Astrocyte (in vitro differentiated cells and primary cell): ENCODE results near the gene RETREG3. TPM values are rescaled to one million over a fixed set of nuclear protein-coding genes. Genes with fewer than 3 reads are reported as not detected.

Experiments used
- DNase-seq: peaks from one replicate; pipeline ENCODE4 v3.0.0-alpha.2; 2010; ENCODE audit warnings: low read depth
- FAIRE-seq: peaks from 2 replicates; lab custom pipeline; 2011; peaks lifted over from hg19 to GRCh38; lab: Jason Lieb, UNC
- H2AFZ ChIP-seq: 2 replicates; pipeline ENCODE4 v1.6.0; 2012; ENCODE audit warnings: low read depth, low read length, inconsistent platforms
- H3K27ac ChIP-seq: 2 replicates; pipeline ENCODE4 v1.5.1; 2011; ENCODE audit warnings: low read depth, low read length, inconsistent platforms
- H3K27me3 ChIP-seq: 2 replicates; pipeline ENCODE4 v1.6.0; 2011; ENCODE audit warnings: low read length, inconsistent platforms; ENCODE audit not compliant: insufficient read depth
- H3K36me3 ChIP-seq: 2 replicates; pipeline ENCODE4 v1.5.1; 2011; ENCODE audit warnings: low read length, inconsistent platforms; ENCODE audit not compliant: insufficient read depth
- H3K4me1 ChIP-seq: 2 replicates; pipeline ENCODE4 v1.5.1; 2011; ENCODE audit warnings: low read length, inconsistent platforms; ENCODE audit not compliant: insufficient read depth
- H3K4me2 ChIP-seq: 2 replicates; pipeline ENCODE4 v1.6.0; 2012; ENCODE audit warnings: low read length, inconsistent platforms
- H3K4me3 ChIP-seq: 2 replicates; pipeline ENCODE4 v1.5.1; 2011; ENCODE audit warnings: low read depth, mild to moderate bottlenecking, low read length, inconsistent platforms; ENCODE audit not compliant: insufficient read depth
- H3K79me2 ChIP-seq: 2 replicates; pipeline ENCODE4 v1.6.0; 2012; ENCODE audit warnings: mild to moderate bottlenecking, low read length, inconsistent platforms; ENCODE audit not compliant: insufficient read depth
- H3K9ac ChIP-seq: 2 replicates; pipeline ENCODE4 v1.6.0; 2012; ENCODE audit warnings: mild to moderate bottlenecking, low read length, inconsistent platforms
- H3K9me3 ChIP-seq: 2 replicates; pipeline ENCODE4 v1.5.1; 2012; ENCODE audit warnings: low read depth, mild to moderate bottlenecking, low read length, inconsistent platforms; ENCODE audit not compliant: insufficient read depth
- H4K20me1 ChIP-seq: 2 replicates; pipeline ENCODE4 v1.6.0; 2012; ENCODE audit warnings: low read length, inconsistent platforms; ENCODE audit not compliant: insufficient read depth
- H3K27ac Mint-ChIP-seq: one replicate; pipeline ENCODE4 v1.8.0; 2021; ENCODE audit warnings: mild to moderate bottlenecking, mixed read lengths; ENCODE audit not compliant: unreplicated experiment
- H3K27me3 Mint-ChIP-seq: one replicate; pipeline ENCODE4 v1.8.0; 2021; ENCODE audit warnings: low read depth, mixed read lengths; ENCODE audit not compliant: unreplicated experiment
- H3K36me3 Mint-ChIP-seq: one replicate; pipeline ENCODE4 v1.8.0; 2021; ENCODE audit warnings: low read depth, mixed read lengths; ENCODE audit not compliant: unreplicated experiment
- H3K4me1 Mint-ChIP-seq: one replicate; pipeline ENCODE4 v1.8.0; 2021; ENCODE audit warnings: low read depth, mixed read lengths; ENCODE audit not compliant: unreplicated experiment
- H3K4me3 Mint-ChIP-seq: one replicate; pipeline ENCODE4 v1.8.0; 2021; ENCODE audit warnings: mild to moderate bottlenecking, moderate library complexity, mixed read lengths; ENCODE audit not compliant: unreplicated experiment
- H3K9me3 Mint-ChIP-seq: one replicate; pipeline ENCODE4 v1.8.0; 2021; ENCODE audit warnings: mild to moderate bottlenecking, mixed read lengths; ENCODE audit not compliant: unreplicated experiment
- EZH2 ChIP-seq: IDR thresholded peaks from 2 replicates; pipeline ENCODE4 v1.6.1; 2012; ENCODE audit warnings: mild to moderate bottlenecking, low read length, inconsistent platforms; ENCODE audit not compliant: insufficient read depth
- total RNA-seq: library from RNA; stranded (reverse); gene quantifications from 2 replicates; pipeline ENCODE4 v1.2.1, GENCODE V29; 2021
- TF ChIP-seq, protein P1 (sequence below): IDR thresholded peaks from 2 replicates; pipeline ENCODE4 v1.5.1; 2011; ENCODE audit warnings: low read depth, mild to moderate bottlenecking, inconsistent platforms, low read length, moderate library complexity; ENCODE audit not compliant: insufficient read depth

Gene RETREG3
- total RNA-seq, 1 donor from 2014 or later = 54.3 TPM

DNA sequence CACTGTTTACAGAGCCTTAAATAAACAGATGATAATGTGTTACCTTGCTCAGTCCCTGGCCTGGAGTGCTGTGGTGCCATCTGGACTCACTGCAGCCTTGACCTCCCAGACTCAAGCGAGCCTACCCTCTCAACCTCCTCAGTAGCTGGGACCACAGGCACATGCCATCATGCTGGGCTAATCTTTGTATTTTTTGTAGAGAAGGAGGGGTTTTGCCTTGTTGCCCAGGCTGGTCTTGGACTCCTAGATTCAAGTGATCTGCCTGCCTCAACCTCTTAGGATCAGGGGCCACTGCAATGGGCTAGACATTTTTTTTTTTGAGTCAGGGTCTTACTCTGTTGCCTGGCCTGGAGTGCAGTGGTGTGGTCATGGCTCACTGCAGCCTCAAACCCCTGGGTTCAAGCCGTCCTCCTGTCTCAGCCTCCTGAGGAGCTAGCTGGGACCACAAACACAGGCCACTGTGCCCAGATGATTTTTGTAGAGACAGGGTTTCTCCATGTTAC lies 78.2 kb downstream of the RETREG3 start:
- Mint-ChIP-seq H3K36me3 (no peaks in the 10 kb centered on the region), H3K27ac (no peak overlapping the region), H3K4me1 (peaks cover 21% of the 10 kb centered on the region), H3K27me3 (no peaks in the 10 kb centered on the region), H3K4me3 (peak overlapping the region; percentile 40), H3K9me3 (no peaks in the 10 kb centered on the region)
- FAIRE-seq (no peak), DNase-seq (no peak)
- Histone ChIP-seq H3K4me3 (no peak overlapping the region), H3K9me3 (no peaks in the 10 kb centered on the region), H3K27ac (no peak overlapping the region), H3K4me2 (no peak overlapping the region), H2AFZ (no peak overlapping the region), H3K36me3 (no peaks in the 10 kb centered on the region), H4K20me1 (no peaks in the 10 kb centered on the region), H3K27me3 (no peaks in the 10 kb centered on the region), H3K4me1 (peaks cover 14% of the 10 kb centered on the region), H3K79me2 (no peaks in the 10 kb centered on the region), H3K9ac (no peak overlapping the region)
- TF ChIP-seq, protein P1, sequence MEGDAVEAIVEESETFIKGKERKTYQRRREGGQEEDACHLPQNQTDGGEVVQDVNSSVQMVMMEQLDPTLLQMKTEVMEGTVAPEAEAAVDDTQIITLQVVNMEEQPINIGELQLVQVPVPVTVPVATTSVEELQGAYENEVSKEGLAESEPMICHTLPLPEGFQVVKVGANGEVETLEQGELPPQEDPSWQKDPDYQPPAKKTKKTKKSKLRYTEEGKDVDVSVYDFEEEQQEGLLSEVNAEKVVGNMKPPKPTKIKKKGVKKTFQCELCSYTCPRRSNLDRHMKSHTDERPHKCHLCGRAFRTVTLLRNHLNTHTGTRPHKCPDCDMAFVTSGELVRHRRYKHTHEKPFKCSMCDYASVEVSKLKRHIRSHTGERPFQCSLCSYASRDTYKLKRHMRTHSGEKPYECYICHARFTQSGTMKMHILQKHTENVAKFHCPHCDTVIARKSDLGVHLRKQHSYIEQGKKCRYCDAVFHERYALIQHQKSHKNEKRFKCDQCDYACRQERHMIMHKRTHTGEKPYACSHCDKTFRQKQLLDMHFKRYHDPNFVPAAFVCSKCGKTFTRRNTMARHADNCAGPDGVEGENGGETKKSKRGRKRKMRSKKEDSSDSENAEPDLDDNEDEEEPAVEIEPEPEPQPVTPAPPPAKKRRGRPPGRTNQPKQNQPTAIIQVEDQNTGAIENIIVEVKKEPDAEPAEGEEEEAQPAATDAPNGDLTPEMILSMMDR = no peak
- TF ChIP-seq EZH2 = no peak

Other genes with a start within 250 kb of the RETREG3 start
- gene STAT3, start 220.9 kb downstream of the RETREG3 start, total RNA-seq = 145 and 154 TPM in 2 replicates
- gene CAVIN1, start 186.1 kb downstream of the RETREG3 start, total RNA-seq = 602 and 644 TPM in 2 replicates
- 75.8 and 78.6 TPM in 2 replicates for gene ATP6V0A1, start 150.5 kb downstream of the RETREG3 start, total RNA-seq
- 19.3 and 25.9 TPM in 2 replicates for gene NAGLU, start 73.1 kb downstream of the RETREG3 start, total RNA-seq
- gene HSD17B1, start 56.5 kb downstream of the RETREG3 start, total RNA-seq = 1.5 and 1.7 TPM in 2 replicates
- gene COASY, start 47.2 kb downstream of the RETREG3 start, total RNA-seq = 52.0 and 54.2 TPM in 2 replicates
- gene MLX, start 42.3 kb downstream of the RETREG3 start, total RNA-seq = 26.5 and 29.9 TPM in 2 replicates
- gene PSMC3IP, start 31.6 kb downstream of the RETREG3 start, total RNA-seq = 5.4 and 8.7 TPM in 2 replicates
- 47.2 and 51.0 TPM in 2 replicates for gene TUBG1, start 309 bp upstream of the RETREG3 start, total RNA-seq
- gene TUBG2, start 49.9 kb upstream of the RETREG3 start, total RNA-seq = 14.4 and 16.6 TPM in 2 replicates
- gene PLEKHH3, start 67.6 kb upstream of the RETREG3 start, total RNA-seq = 14.1 and 14.5 TPM in 2 replicates
- 0.65 and 0.84 TPM in 2 replicates for gene CCR10, start 72.5 kb upstream of the RETREG3 start, total RNA-seq
- 11.4 and 16.4 TPM in 2 replicates for gene CNTNAP1, start 73.2 kb upstream of the RETREG3 start, total RNA-seq
- gene EZH1, start 135.7 kb upstream of the RETREG3 start, total RNA-seq = 15.2 and 16.9 TPM in 2 replicates
- gene RAMP2, start 151.9 kb upstream of the RETREG3 start, total RNA-seq = 6.1 and 6.8 TPM in 2 replicates
- 49.5 and 53.2 TPM in 2 replicates for gene VPS25, start 164.1 kb upstream of the RETREG3 start, total RNA-seq
- 22.8 and 34.8 TPM in 2 replicates for gene WNK4, start 171.2 kb upstream of the RETREG3 start, total RNA-seq
- gene COA3, start 189.3 kb upstream of the RETREG3 start, total RNA-seq = 31.8 and 34.3 TPM in 2 replicates
- not detected in 2 replicates for gene CNTD1, start 189.5 kb upstream of the RETREG3 start, total RNA-seq
- gene BECN1, start 214.9 kb upstream of the RETREG3 start, total RNA-seq = 79.8 and 87.6 TPM in 2 replicates
- 131 and 152 TPM in 2 replicates for gene PSME3, start 224.0 kb upstream of the RETREG3 start, total RNA-seq
- gene AOC2, start 235.2 kb upstream of the RETREG3 start, total RNA-seq = 4.1 and 5.0 TPM in 2 replicates
- 1.1 and 1.5 TPM in 2 replicates for gene AOC3, start 241.8 kb upstream of the RETREG3 start, total RNA-seq